ENCODE results near the gene CPT1A.

CPT1A gene

DNA sequence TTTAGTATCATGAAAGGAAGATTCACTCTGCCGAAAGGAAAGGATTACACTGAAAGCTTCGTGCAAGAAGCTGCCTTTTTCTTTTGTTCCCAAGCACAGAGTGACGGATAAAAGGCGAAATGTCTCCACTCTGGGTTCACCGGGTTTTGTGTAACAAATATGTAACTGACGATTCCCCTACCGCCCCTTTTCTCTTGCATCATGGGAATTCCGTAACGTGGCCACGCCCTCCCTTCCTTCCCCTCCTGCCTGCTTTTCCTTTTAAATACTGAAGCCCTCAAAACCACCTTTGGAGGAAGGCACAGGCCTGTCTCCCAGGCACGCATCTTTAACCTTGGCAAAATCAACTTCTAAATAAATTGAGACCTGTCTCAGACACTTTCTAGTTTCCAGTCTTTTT is 74.0 kb downstream of the CPT1A start:
- no peaks in the 10 kb centered on the region for H3K9me3 Mint-ChIP-seq
- peaks cover 34% of the 10 kb centered on the region for H3K36me3 Mint-ChIP-seq (ENCODE audit: insufficient read depth)
- ATAC-seq (replicated peaks; ENCODE audit: extremely low read depth, poor library complexity, severe bottlenecking) (no peak), DNase-seq (ENCODE audit: low spot score in 2 of 2) (no peak)
- H3K4me1 Mint-ChIP-seq, result no peaks in the 10 kb centered on the region
- H3K27me3 Mint-ChIP-seq, result no peaks in the 10 kb centered on the region
- no peak overlapping the region for H3K4me3 Mint-ChIP-seq
- H3K27ac Mint-ChIP-seq (ENCODE audit: low read depth), result no peak overlapping the region

DNA sequence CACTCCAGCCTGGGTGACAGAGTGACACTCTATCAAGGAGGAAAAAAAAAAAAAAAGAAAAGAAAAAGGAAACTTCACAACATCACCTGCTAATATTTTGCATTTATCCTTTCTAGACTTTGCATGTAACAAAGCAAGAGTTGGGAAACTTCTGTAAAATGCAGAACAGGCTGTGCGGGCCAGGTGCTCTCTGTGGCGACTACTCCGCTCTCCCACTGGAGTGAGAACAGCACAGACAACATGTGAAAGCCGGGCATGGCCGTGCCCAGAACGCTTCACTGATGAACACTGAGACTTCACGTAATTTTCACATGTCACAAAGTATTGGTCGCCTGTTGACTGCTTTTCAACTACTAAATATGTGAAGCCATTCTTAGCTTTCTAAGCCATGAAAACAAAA is 74.9 kb downstream of the CPT1A start:
- H3K9me3 Mint-ChIP-seq, result no peaks in the 10 kb centered on the region
- H3K4me3 Mint-ChIP-seq, result no peak overlapping the region
- no peaks in the 10 kb centered on the region for H3K27me3 Mint-ChIP-seq
- no peaks in the 10 kb centered on the region for H3K4me1 Mint-ChIP-seq
- H3K27ac Mint-ChIP-seq (ENCODE audit: low read depth), result no peak overlapping the region
- DNase-seq (ENCODE audit: low spot score in 2 of 2), result no peak
- no peak for ATAC-seq (replicated peaks; ENCODE audit: extremely low read depth, poor library complexity, severe bottlenecking)
- H3K36me3 Mint-ChIP-seq (ENCODE audit: insufficient read depth), result peaks cover 36% of the 10 kb centered on the region

DNA sequence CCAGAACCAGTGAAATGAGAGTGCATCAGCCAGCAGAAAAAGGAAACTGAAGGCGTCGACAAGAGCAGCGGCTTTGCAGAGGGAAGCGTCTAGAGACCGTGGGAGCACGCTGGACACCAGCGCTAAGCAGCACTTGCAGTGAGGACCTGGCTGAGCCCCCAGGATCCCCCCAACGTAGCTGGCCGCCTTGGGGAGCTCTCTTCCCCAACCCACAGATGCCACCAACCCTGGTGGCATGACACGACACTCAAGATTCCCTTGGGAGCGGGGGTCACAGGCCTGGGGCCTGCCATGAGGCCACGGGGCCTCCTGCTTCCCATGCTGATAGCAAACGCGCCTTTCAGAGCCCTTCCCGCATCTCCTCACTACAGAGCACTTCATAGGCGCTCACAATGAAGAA is 77.0 kb downstream of the CPT1A start:
- ATAC-seq (replicated peaks; ENCODE audit: extremely low read depth, poor library complexity, severe bottlenecking), result no peak
- no peak overlapping the region for H3K27ac Mint-ChIP-seq (ENCODE audit: low read depth)
- DNase-seq (ENCODE audit: low spot score in 2 of 2), result no peak
- H3K36me3 Mint-ChIP-seq (ENCODE audit: insufficient read depth), result peaks cover 36% of the 10 kb centered on the region
- H3K27me3 Mint-ChIP-seq, result no peaks in the 10 kb centered on the region
- no peak overlapping the region for H3K4me3 Mint-ChIP-seq
- H3K9me3 Mint-ChIP-seq, result no peaks in the 10 kb centered on the region
- H3K4me1 Mint-ChIP-seq, result no peaks in the 10 kb centered on the region

DNA sequence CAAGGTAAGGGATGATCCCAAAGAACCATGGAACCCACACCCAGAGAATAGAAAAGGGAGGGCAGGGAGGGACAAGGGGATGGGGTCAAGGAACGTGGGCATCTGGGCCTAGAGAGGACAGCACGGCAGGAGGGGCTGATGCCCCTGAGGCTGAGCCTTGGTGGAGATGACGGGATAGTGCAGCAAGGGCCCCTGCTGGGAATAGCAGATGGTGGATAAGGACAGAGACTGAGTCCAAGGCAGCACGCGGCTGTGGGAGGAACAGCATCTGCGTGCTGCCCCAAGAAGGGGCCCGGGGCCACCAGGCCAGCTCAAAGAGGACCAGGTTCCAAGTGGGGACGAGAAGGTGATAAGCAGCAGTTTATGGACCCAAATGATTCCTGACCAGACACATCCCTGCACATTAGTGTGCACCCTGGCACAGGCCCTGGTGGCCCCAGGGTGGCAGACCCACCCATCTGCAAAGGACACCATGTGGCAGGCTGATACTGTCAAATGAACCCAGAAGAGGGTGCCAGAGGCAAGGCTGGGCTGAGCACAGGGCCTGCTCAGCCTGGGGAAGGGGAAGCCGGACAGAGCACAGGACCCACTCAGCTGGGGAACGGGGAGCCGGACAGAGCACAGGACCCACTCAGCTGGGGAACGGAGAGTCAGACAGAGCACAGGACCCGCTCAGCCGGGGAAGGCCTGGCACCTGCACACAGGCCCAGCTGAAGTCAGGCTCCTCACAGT is 77.6 kb downstream of the CPT1A start:
- no peak for ATAC-seq (replicated peaks; ENCODE audit: extremely low read depth, poor library complexity, severe bottlenecking)
- no peak overlapping the region for H3K27ac Mint-ChIP-seq (ENCODE audit: low read depth)

DNA sequence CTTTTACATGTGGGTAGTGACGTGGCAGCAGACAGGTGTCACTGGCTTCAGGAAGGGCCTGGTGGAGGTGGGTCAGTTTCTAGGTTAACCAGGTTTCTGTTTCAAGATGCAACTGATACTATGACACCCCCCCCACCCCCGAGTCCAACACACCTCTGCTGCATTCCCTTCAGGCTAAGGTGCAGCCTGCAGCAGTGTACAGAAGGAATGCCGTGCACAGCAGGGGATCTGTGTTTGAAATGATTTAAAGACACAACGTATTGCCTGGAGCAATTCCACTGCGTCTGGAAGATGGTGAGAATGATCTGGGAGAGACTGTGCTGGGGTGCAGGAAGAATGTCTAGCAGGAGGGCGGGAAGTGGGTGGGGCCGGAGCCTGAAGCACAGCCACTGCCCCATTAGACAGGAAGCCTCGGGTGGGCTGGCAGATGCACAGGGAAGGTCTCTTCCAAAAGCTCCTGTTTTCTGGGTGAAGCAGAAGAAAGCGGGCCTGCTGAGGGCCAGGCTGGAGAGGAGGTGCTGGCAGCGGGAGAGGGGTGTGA is 78.5 kb downstream of the CPT1A start:
- Mint-ChIP-seq H3K4me1 (no peaks in the 10 kb centered on the region), H3K36me3 (ENCODE audit: insufficient read depth) (peaks cover 38% of the 10 kb centered on the region), H3K4me3 (no peak overlapping the region), H3K9me3 (no peaks in the 10 kb centered on the region), H3K27me3 (no peaks in the 10 kb centered on the region), H3K27ac (ENCODE audit: low read depth) (no peak overlapping the region)
- DNase-seq (ENCODE audit: low spot score in 2 of 2), result no peak
- no peak for ATAC-seq (replicated peaks; ENCODE audit: extremely low read depth, poor library complexity, severe bottlenecking)

More for the DNA sequence above, 77.6 kb downstream of the CPT1A start:
- no peak for DNase-seq (ENCODE audit: low spot score in 2 of 2)
- no peaks in the 10 kb centered on the region for H3K9me3 Mint-ChIP-seq
- peaks cover 41% of the 10 kb centered on the region for H3K36me3 Mint-ChIP-seq (ENCODE audit: insufficient read depth)
- no peaks in the 10 kb centered on the region for H3K27me3 Mint-ChIP-seq
- H3K4me3 Mint-ChIP-seq, result no peak overlapping the region
- no peaks in the 10 kb centered on the region for H3K4me1 Mint-ChIP-seq

DNA sequence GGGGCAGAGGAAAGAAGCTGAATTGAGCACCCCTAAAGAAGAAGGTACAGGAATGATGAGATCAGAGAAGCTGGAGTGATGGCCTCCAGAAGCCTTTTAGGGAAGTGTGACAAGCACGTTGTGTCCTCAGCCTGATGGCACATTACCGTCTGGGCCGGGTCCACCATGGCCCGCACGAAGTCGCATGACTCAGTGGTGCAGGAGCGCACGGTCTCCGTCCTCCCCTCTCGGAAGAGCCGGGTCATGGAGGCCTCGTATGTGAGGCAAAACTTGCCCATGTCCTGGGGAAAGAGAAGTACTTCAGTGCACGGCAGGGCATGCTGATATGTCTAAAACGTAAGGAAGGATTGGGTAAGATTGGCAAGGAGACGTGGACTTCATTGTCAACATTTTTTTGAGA is 79.2 kb downstream of the CPT1A start:
- ATAC-seq (replicated peaks; ENCODE audit: extremely low read depth, poor library complexity, severe bottlenecking) (no peak), DNase-seq (ENCODE audit: low spot score in 2 of 2) (no peak)
- H3K27me3 Mint-ChIP-seq, result no peaks in the 10 kb centered on the region
- no peak overlapping the region for H3K27ac Mint-ChIP-seq (ENCODE audit: low read depth)
- no peaks in the 10 kb centered on the region for H3K4me1 Mint-ChIP-seq
- H3K36me3 Mint-ChIP-seq (ENCODE audit: insufficient read depth), result peaks cover 41% of the 10 kb centered on the region
- no peak overlapping the region for H3K4me3 Mint-ChIP-seq
- no peaks in the 10 kb centered on the region for H3K9me3 Mint-ChIP-seq

DNA sequence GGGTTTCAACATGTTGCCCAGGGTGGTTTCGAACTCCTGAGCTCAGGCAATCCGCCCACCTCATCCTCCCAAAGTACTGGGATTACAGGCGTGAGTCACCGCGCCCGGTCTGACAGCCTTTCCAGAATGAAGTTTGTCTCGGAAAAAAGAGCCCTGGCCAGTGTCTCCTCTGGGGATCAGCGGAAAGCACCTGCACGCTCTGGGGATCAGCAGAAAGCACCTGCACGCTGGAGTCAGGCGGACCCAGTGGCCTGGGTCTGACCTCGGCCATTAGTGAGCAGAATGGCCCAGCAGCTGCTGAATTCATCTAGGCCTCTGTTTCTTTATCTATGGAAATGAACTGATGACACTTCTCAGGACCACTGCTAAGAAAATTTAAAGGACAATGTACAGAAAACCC is 79.9 kb downstream of the CPT1A start:
- no peak for ATAC-seq (replicated peaks; ENCODE audit: extremely low read depth, poor library complexity, severe bottlenecking)
- Mint-ChIP-seq H3K27ac (ENCODE audit: low read depth) (no peak overlapping the region), H3K36me3 (ENCODE audit: insufficient read depth) (peaks cover 42% of the 10 kb centered on the region)

DNA sequence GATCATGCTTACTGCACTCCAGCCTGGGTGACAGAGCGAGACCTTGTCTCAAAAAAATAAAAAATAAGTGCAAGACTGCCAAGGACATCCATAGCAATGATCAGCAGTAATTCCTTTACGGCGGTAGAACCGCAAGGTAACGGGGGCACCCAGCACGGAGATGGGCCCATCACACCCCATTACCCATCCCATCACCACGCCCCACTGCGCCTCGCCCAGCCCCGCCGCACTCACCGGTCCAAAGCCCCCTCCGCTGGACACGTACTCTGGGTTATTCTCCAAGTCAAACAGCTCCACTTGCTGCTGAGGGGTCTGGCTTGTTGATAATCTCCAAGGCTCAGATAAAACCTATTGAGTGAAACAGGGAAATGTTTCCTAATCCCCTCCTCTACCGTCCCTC is 81.7 kb downstream of the CPT1A start:
- DNase-seq (ENCODE audit: low spot score in 2 of 2) (no peak), ATAC-seq (replicated peaks; ENCODE audit: extremely low read depth, poor library complexity, severe bottlenecking) (no peak)
- Mint-ChIP-seq H3K4me1 (no peaks in the 10 kb centered on the region), H3K27ac (ENCODE audit: low read depth) (no peak overlapping the region), H3K9me3 (no peaks in the 10 kb centered on the region), H3K36me3 (ENCODE audit: insufficient read depth) (peaks cover 42% of the 10 kb centered on the region), H3K4me3 (no peak overlapping the region), H3K27me3 (no peaks in the 10 kb centered on the region)

More for the DNA sequence above, 79.9 kb downstream of the CPT1A start:
- Mint-ChIP-seq H3K27me3 (no peaks in the 10 kb centered on the region), H3K9me3 (no peaks in the 10 kb centered on the region), H3K4me3 (no peak overlapping the region), H3K4me1 (no peaks in the 10 kb centered on the region)
- no peak for DNase-seq (ENCODE audit: low spot score in 2 of 2)

DNA sequence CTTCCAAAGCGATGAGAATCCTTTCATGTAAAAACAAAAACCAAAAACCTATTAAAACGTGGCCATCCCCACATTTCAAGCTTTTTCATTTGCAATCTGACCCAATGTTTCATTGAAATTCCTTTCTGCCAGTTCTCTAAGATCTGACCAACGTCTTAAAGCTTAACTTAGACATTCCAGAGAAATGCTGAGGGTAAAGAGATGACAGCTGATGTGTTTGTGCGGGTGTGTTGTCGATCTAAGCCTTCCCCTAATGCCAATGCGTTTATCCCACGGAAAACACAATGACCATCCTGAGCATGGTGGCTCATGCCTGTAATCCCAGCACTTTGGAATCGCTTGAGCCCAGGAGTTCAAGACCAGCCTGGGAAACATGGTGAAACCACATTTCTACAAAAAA is 84.0 kb downstream of the CPT1A start:
- Mint-ChIP-seq H3K4me3 (no peak overlapping the region), H3K36me3 (ENCODE audit: insufficient read depth) (peaks cover 42% of the 10 kb centered on the region), H3K9me3 (no peaks in the 10 kb centered on the region), H3K27me3 (no peaks in the 10 kb centered on the region), H3K4me1 (no peaks in the 10 kb centered on the region), H3K27ac (ENCODE audit: low read depth) (no peak overlapping the region)
- DNase-seq (ENCODE audit: low spot score in 2 of 2) (no peak), ATAC-seq (replicated peaks; ENCODE audit: extremely low read depth, poor library complexity, severe bottlenecking) (no peak)

DNA sequence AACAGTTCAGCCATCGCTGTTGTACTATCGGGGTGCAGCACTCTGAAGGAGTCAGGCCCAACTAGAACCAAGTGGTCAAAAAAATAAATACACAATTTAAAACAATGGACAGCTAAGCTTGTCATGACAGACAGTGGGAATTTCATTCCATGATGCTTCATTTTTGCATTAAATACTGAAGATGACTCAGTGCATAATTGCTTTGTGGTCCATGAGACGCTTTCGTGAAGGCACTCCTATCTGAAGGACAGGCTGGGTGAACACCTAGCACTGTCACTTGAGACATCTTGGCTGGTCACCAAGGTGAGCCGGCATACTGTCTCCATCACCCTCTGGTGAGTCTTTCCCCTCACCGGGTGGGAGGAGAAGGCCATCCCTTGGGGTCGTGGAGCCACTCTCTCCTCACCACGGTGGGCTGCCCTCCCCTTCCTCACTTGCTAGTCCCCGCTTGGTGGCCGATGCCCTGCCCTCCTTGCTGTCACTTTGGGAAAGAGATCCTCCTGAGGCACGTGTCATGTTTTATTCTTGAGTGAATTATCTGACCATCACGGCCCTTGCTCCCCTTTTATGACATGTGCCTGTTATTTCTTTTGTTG is 85.4 kb downstream of the CPT1A start:
- H3K4me3 Mint-ChIP-seq, result no peak overlapping the region
- H3K27me3 Mint-ChIP-seq, result no peaks in the 10 kb centered on the region
- no peaks in the 10 kb centered on the region for H3K4me1 Mint-ChIP-seq
- no peak for ATAC-seq (replicated peaks; ENCODE audit: extremely low read depth, poor library complexity, severe bottlenecking)
- peaks cover 35% of the 10 kb centered on the region for H3K36me3 Mint-ChIP-seq (ENCODE audit: insufficient read depth)
- no peaks in the 10 kb centered on the region for H3K9me3 Mint-ChIP-seq
- DNase-seq (ENCODE audit: low spot score in 2 of 2), result no peak
- H3K27ac Mint-ChIP-seq (ENCODE audit: low read depth), result no peak overlapping the region

DNA sequence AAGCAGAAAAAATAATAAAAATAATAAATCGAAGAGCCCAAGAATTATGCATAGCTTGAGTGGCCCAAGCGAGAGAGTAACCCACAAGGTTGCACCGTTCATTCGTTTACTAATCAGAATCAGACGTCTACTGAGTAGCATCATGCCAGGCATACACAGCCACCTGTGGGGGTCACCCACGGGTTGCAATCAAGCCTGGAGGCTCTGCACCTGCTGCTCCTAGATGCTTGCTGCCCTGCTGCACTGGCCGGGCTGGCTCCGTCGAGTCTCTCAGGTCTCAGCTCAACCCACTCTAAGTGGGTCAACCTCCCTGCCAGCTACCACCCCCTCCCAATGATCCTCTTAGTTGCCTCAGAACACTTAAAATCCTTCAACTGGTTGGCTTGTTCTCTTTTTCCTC is 88.4 kb downstream of the CPT1A start:
- no peaks in the 10 kb centered on the region for H3K9me3 Mint-ChIP-seq
- H3K4me1 Mint-ChIP-seq, result peaks cover 9% of the 10 kb centered on the region
- H3K4me3 Mint-ChIP-seq, result no peak overlapping the region
- H3K27ac Mint-ChIP-seq (ENCODE audit: low read depth), result no peak overlapping the region
- H3K27me3 Mint-ChIP-seq, result no peaks in the 10 kb centered on the region
- DNase-seq (ENCODE audit: low spot score in 2 of 2) (no peak), ATAC-seq (replicated peaks; ENCODE audit: extremely low read depth, poor library complexity, severe bottlenecking) (no peak)
- peaks cover 19% of the 10 kb centered on the region for H3K36me3 Mint-ChIP-seq (ENCODE audit: insufficient read depth)

DNA sequence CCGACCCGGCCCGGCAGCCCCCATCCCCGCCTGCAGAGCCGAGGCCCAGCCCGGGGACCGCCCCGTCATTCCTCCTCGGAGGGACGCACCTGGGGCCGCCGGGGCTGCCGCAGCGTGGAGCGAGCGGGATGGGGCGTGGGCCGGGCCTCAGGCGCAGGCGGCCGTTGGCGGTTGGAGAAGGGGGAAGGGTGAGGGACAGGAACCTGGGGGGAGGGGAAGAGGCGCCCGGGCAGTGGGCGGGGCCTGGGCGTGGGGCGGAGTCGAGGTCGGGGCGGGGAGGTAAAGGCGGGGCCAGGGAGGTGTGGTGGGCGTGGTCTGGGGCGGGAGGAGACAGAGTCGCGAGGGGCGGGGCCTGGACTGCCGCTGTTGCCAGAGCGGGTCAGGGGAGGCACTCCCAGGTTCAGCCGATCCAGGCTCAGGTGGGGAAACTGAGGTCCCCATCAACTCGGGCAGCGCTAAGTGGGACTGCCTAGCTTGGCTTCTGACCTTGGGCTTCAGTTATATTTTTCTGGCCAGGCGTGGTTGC is 90.3 kb downstream of the CPT1A start, which contains the start of gene TESMIN:
TESMIN (minus strand) TSS at position 190 of the 526 bp plus-strand sequence. CDS start 860 bp downstream, outside the sequence.
- Mint-ChIP-seq H3K9me3 (no peaks in the 10 kb centered on the region), H3K4me1 (peaks cover 9% of the 10 kb centered on the region), H3K27me3 (no peaks in the 10 kb centered on the region), H3K4me3 (peak within 1 kb of the TSS; percentile 76), H3K36me3 (ENCODE audit: insufficient read depth) (peaks cover 8% of the 10 kb centered on the region), H3K27ac (ENCODE audit: low read depth) (no peak within 1 kb of the TSS)
- ATAC-seq (replicated peaks; ENCODE audit: extremely low read depth, poor library complexity, severe bottlenecking) (peak; percentile 83), DNase-seq (ENCODE audit: low spot score in 2 of 2) (peak; percentile 79 to 85)

DNA sequence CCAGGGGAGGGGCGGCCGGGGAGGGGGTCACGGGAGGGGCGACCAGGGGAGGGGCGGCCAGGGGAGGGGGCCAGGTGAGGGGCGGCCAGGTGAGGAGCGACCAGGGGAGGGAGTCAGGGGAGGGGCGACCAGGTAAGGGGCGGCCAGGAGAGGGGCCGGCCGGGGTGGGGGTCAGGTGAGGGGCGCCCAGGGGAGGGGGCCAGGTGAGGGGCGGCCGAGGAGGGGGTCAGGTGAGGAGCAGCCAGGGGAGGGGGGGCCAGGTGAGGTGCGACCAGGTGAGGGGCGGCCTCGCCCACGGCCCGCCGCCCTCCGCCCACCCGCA is 90.8 kb downstream of the CPT1A start:
- Mint-ChIP-seq H3K27ac (ENCODE audit: low read depth) (no peak overlapping the region), H3K36me3 (ENCODE audit: insufficient read depth) (peaks cover 6% of the 10 kb centered on the region), H3K27me3 (no peaks in the 10 kb centered on the region), H3K4me1 (peaks cover 9% of the 10 kb centered on the region), H3K4me3 (no peak overlapping the region), H3K9me3 (no peaks in the 10 kb centered on the region)
- ATAC-seq (replicated peaks; ENCODE audit: extremely low read depth, poor library complexity, severe bottlenecking) (no peak), DNase-seq (ENCODE audit: low spot score in 2 of 2) (no peak)

All from central memory CD8-positive, alpha-beta T cell (primary cell).